AG10803 (cell line): ENCODE results near the gene ASPDH.

Source experiments
- DNase-seq: peaks from one replicate; pipeline ENCODE4 v3.0.0; 2010; ENCODE audit warnings: low read depth
- H3K4me3 ChIP-seq: 2 replicates; pipeline ENCODE4 v1.5.1; 2011; ENCODE audit warnings: mild to moderate bottlenecking, low read length, control low read depth
- TF ChIP-seq, protein P1 (sequence below): conservative IDR thresholded peaks from 2 replicates; pipeline ENCODE4 v1.5.1; 2011; ENCODE audit warnings: mild to moderate bottlenecking, low read length, control low read depth, inconsistent platforms

Gene ASPDH

DNA sequence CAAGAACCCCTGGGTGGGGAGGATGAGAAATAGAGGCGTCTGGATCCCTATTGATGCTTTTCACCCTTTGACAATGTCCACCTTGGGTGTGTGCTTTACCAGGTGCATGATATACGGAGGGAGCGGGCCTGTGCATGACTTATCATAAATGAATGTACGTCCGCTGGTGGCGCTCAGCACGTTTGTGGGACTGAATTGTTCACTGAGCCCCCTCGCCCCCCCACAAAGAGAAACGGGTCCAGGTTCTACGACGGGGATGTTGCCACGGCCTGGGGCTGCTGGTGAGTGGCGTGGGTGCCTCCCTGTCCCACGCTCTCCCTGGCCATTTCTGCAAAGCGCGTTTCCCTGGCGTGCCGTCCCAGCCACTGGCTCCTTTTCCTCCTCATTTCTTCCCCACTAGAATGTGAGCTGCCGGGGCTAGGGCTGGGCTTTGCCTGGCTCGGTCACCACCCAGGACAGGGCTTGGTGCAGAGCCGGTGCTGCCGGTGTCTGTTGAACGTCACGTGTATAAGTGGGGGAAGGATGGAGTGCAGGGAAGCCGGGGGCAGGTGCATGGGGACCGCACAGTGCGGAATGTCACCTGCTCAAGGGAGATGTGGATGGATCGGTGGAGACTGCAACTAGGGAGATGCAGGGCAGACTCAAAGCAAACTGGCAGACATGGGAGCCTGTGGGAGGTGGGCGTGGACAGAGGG is 33.0 kb upstream of the ASPDH start:
- TF ChIP-seq, protein P1, sequence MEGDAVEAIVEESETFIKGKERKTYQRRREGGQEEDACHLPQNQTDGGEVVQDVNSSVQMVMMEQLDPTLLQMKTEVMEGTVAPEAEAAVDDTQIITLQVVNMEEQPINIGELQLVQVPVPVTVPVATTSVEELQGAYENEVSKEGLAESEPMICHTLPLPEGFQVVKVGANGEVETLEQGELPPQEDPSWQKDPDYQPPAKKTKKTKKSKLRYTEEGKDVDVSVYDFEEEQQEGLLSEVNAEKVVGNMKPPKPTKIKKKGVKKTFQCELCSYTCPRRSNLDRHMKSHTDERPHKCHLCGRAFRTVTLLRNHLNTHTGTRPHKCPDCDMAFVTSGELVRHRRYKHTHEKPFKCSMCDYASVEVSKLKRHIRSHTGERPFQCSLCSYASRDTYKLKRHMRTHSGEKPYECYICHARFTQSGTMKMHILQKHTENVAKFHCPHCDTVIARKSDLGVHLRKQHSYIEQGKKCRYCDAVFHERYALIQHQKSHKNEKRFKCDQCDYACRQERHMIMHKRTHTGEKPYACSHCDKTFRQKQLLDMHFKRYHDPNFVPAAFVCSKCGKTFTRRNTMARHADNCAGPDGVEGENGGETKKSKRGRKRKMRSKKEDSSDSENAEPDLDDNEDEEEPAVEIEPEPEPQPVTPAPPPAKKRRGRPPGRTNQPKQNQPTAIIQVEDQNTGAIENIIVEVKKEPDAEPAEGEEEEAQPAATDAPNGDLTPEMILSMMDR = no peak
- no peak for DNase-seq

DNA sequence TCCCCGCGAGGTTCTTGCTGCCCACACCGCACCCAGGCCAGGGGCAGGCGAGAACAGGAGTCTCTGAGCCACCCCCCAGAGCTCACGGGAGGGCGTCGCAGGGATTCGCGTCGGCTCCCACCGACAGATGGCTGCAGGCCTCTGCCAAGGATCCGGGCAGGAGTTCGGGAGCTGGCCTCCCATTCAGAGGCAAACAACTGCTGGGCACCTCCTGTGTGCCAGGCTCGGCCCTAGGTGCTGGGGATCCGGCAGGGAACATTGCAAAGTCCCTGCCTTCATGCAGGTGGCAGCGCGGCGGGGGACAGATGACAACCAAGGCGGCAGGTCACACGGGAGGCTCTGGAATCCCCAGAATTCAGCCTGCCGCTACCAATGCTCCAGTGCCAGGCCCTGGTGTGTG is 29.2 kb upstream of the ASPDH start:
- TF ChIP-seq, protein P1 = no peak

More for the DNA sequence above, 33.0 kb upstream of the ASPDH start:
- H3K4me3 ChIP-seq = no peak overlapping the region

DNA sequence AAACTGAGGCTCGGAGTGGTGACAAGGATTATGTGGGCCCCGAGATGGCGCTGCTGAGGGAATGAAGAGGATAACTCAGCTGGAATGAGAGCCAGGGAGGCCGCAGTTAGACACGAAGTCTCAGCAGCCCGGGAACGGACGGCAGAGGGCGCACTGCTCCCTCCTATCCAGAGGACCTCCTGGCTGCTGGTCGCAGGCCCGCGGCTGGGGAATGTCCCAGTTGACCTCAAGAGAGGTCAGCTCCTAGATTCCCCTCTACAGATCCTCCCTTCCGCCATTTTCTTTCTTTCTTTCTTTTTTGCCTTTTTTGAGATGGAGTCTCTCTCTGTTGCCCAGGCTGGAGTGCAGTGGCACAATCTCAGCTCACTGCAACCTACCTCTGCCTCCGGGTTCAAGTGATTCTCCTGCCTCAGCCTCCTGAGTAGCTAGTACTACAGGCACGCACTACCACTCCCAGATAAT is 24.1 kb upstream of the ASPDH start:
- DNase-seq = peak; percentile 76
- TF ChIP-seq, protein P1 = peak; percentile 77
- no peak overlapping the region for H3K4me3 ChIP-seq

More for the DNA sequence above, 29.2 kb upstream of the ASPDH start:
- no peak overlapping the region for H3K4me3 ChIP-seq
- DNase-seq = no peak

DNA sequence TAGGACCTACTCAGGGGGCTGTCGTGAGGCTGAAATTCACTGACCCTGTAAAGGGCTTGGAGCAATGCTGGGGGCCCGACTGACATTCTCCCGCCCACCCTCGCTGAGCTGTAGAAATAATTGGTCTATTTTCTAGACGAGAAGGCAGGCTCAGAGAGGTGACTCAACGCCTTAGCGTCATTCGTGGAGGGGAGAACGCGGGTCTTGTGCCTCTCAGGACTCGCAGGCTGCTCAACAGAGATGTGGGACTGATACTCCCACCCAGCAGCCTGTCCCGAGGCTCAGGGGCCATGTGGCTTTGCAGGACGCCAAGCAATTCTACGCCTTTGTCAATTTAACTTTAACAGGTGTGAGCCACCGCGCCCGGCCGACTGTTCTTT is 23.6 kb upstream of the ASPDH start:
- no peak overlapping the region for H3K4me3 ChIP-seq
- no peak for DNase-seq
- TF ChIP-seq, protein P1 = no peak

DNA sequence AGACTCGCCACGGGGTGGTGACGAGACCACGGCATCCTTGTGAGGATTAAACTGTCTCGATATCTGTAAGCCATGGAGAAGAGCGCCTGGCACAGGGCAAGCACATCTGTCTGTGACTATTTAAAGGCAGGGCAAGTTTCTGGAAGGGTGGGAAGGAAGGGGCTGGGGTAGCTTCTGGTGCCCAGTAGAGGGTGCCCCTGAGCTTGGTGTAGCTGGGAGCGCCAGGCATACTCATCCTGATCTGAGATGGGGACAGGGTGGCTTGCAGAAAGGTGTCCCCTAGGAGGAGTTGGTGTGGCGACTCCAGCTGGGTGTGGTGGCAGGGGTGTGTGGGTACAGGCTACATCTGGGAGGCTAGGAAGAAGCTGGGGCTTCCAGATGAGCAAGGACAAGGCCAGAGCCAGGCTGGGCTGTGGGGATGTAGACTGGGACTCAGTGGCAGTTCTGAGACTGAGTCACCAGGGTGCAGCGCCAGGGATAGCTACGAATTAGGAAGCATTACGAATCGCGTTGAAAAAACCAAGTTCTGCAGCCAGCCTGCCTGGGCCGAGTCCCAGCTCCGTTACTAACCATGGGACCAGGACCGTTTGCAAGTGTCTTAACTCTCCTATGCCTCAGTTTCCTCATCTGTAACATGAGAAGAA is 23.1 kb upstream of the ASPDH start:
- TF ChIP-seq, protein P1 = no peak

DNA sequence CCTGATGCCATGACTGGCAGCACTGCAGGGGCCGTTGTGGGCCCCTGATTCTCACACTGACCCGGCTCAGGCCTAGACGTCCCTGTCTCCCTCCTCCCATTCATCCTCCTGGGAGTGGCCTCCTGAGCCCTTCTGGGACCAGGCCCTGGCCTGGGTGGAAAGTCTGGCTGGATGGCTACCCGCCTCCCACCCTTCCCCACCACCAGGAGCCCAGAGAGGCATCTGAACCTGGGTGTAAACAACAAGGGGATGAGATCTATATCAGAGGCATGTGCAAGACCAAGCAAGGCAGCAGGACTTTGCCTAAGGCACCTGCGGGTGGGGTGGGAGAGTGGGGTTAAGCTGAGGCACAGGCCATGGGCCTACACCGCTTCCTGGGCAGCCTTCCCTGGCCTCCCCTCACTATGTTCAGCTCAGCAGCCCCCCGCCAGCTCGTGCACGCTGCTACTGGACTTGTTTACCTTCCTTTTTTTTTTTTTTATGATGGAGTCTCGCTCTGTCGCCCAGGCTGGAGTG is 22.0 kb upstream of the ASPDH start:
- no peak overlapping the region for H3K4me3 ChIP-seq
- TF ChIP-seq, protein P1 = no peak
- DNase-seq = no peak

More for the DNA sequence above, 23.1 kb upstream of the ASPDH start:
- DNase-seq = no peak
- no peak overlapping the region for H3K4me3 ChIP-seq

DNA sequence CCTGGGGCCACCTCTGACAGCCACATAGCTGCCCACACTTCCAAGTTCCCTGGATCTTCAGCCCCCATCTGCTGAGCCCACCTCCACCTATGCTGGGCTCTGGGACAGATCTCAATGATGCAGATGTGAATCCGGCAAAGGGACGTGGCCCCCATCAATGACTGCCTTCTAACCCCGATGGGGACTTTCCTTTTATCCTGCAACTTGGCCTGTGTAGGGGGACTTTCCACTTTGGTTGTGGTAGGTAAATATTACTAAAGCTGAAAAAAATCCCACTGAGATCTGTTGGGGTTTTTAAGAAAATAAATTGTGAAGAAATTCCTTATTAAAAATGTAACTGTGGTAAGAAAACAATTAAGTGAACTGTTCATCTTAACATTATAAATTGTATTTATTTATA is 20.8 kb upstream of the ASPDH start:
- no peak for DNase-seq
- TF ChIP-seq, protein P1 = no peak

More for the DNA sequence above, 20.8 kb upstream of the ASPDH start:
- H3K4me3 ChIP-seq = no peak overlapping the region
